Measurements from ENCODE around the gene TRIO.

GRCh38 chr5:14509556-14509955 lies 366.4 kb downstream of the TRIO start:
- TF ChIP-seq YY1 (IDR thresholded peaks at IDR 0.05; ENCODE audit: insufficient read depth, insufficient read length) (no peak), SUZ12 (IDR thresholded peaks at IDR 0.05; ENCODE audit: extremely low read depth, insufficient read depth, insufficient read length) (no peak)
